ENCODE data around the gene ASAP3.

- TF ChIP-seq CTCF (IDR thresholded peaks at IDR 0.05 in 8 of 11, conservative IDR thresholded peaks at IDR 0.05 in 3 of 11): no peak
- no peak for TF ChIP-seq POLR2A (IDR thresholded peaks at IDR 0.05)
Observed at GRCh38 chr1:23400324-23401114, 83.5 kb downstream of the ASAP3 start.
